Keratinocyte (primary cell): ENCODE measurements around the gene NGRN. TPM values are rescaled to one million over a fixed set of nuclear protein-coding genes. Genes with fewer than 3 reads are reported as not detected.
A peak's percentile ranks its signal among the peaks of the same experiment; 100 is the strongest.
"Not testable (repeated sequence)": the region's sequence is repeated elsewhere in the genome, so short reads cannot be mapped to it uniquely, and the experiment has no call there.

Experiments
- DNase-seq: peaks from one replicate; pipeline ENCODE4 v3.0.0-alpha.2; 2011; ENCODE audit warnings: low read depth, missing footprints, low spot score
- FAIRE-seq: peaks from 2 replicates; lab custom pipeline; 2011; peaks lifted over from hg19 to GRCh38; lab: Jason Lieb, UNC
- H2AFZ ChIP-seq: 2 replicates; pipeline ENCODE4 v1.6.0; 2012; ENCODE audit warnings: low read length, control low read depth, inconsistent platforms; ENCODE audit not compliant: control insufficient read depth
- H3K27ac ChIP-seq: 2 replicates; pipeline ENCODE4 v1.5.1; 2011; ENCODE audit warnings: low read length; ENCODE audit not compliant: control insufficient read depth, insufficient read depth
- H3K27me3 ChIP-seq: 3 replicates; pipeline ENCODE4 v1.6.0; 2011; ENCODE audit warnings: low read length; ENCODE audit not compliant: control insufficient read depth, insufficient read depth; ENCODE audit errors: extremely low read depth
- H3K36me3 ChIP-seq, 2 experiments: 2 replicates in 1 of 2; 3 replicates in 1 of 2; pipeline ENCODE4 v1.5.1; 2011; ENCODE audit warnings: low read length in 2 of 2, mild to moderate bottlenecking in 1 of 2; ENCODE audit not compliant: control insufficient read depth in 2 of 2, insufficient read depth in 2 of 2; ENCODE audit errors: extremely low read depth in 1 of 2
- H3K4me1 ChIP-seq: 3 replicates; pipeline ENCODE4 v1.5.1; 2011; ENCODE audit warnings: low read length; ENCODE audit not compliant: control insufficient read depth, insufficient read depth; ENCODE audit errors: extremely low read depth
- H3K4me2 ChIP-seq: 3 replicates; pipeline ENCODE4 v1.6.0; 2011; ENCODE audit warnings: low read depth, low read length; ENCODE audit not compliant: control insufficient read depth, insufficient read depth; ENCODE audit errors: extremely low read depth
- H3K4me3 ChIP-seq, 3 experiments: fragments of 200-600 bp in 1 of 3; sonication (generic) in 1 of 3; 2 replicates in 2 of 3; 3 replicates in 1 of 3; pipeline ENCODE4 v1.5.1; 2011 to 2016; ENCODE audit warnings: low read length in 3 of 3, mild to moderate bottlenecking in 3 of 3, control low read depth in 2 of 3, inconsistent platforms in 1 of 3, low read depth in 1 of 3, mixed read lengths in 1 of 3, mixed run types in 1 of 3, moderate library complexity in 1 of 3; ENCODE audit not compliant: control insufficient read depth in 2 of 3, insufficient read depth in 2 of 3; ENCODE audit errors: extremely low read depth in 1 of 3
- H3K79me2 ChIP-seq: 2 replicates; pipeline ENCODE4 v1.6.0; 2012; ENCODE audit warnings: low read length; ENCODE audit not compliant: control insufficient read depth, insufficient read depth
- H3K9ac ChIP-seq: 3 replicates; pipeline ENCODE4 v1.6.0; 2011; ENCODE audit warnings: low read length; ENCODE audit not compliant: control insufficient read depth, insufficient read depth; ENCODE audit errors: extremely low read depth
- H3K9me1 ChIP-seq: 3 replicates; pipeline ENCODE4 v1.6.0; 2011; ENCODE audit warnings: low read length; ENCODE audit not compliant: control insufficient read depth, insufficient read depth; ENCODE audit errors: extremely low read depth
- H3K9me3 ChIP-seq: 2 replicates; pipeline ENCODE4 v1.5.1; 2012; ENCODE audit warnings: low read depth, low read length; ENCODE audit not compliant: control insufficient read depth
- H4K20me1 ChIP-seq: 3 replicates; pipeline ENCODE4 v1.6.0; 2011; ENCODE audit warnings: low read length; ENCODE audit not compliant: control insufficient read depth, insufficient read depth; ENCODE audit errors: extremely low read depth
- CTCF ChIP-seq, 3 experiments: IDR thresholded peaks in 1 of 3; conservative IDR thresholded peaks in 1 of 3; optimal IDR thresholded peaks in 1 of 3; 2 replicates in 2 of 3; 3 replicates in 1 of 3; pipeline versions ENCODE3 to v1.5.1; 2011; ENCODE audit warnings: low read length in 3 of 3, mild to moderate bottlenecking in 3 of 3, moderate library complexity in 2 of 3, control low read depth in 1 of 3, inconsistent platforms in 1 of 3; ENCODE audit not compliant: insufficient read depth in 2 of 3; ENCODE audit errors: extremely low read depth in 1 of 3
- EZH2 ChIP-seq: IDR thresholded peaks from one replicate; pipeline ENCODE4 v1.6.1; 2012; ENCODE audit warnings: inconsistent platforms, mild to moderate bottlenecking, low read length, moderate library complexity
- dilution Hi-C: fragments of 300-500 bp; cut with MboI; formaldehyde crosslinking; loops from one replicate; pipeline ENCODE4 v1.7.0; 2020; ENCODE audit warnings: low sequenced_read_pairs; ENCODE audit not compliant: extremely low pct_ligation_motif_present
- polyA plus RNA-seq, 5 experiments: library from polyadenylated mRNA; depleted of rRNA in 3 of 5; stranded (reverse) in 3 of 5; stranded (forward) in 1 of 5; unstranded in 1 of 5; fragments of >200 nt; gene quantifications; 1 replicate in 1 of 5; 2 replicates in 3 of 5; 3 replicates in 1 of 5; pipeline versions ENCODE4 v1.2.1 to v1.2.3, GENCODE V29; 2011 to 2012; ENCODE audit warnings: missing spikeins in 2 of 5, low read depth in 1 of 5, low replicate concordance in 1 of 5

The NGRN gene
- polyA plus RNA-seq, 1 donor (not counting 4 experiments of a cell fraction or from before 2014, with no cell fraction given): 54.9 TPM

- peaks cover 3% of the 10 kb centered on the region for H4K20me1 ChIP-seq
- H3K9ac ChIP-seq: no peak overlapping the region
- H3K79me2 ChIP-seq: peaks cover 60% of the 10 kb centered on the region
- H2AFZ ChIP-seq: no peak overlapping the region
- H3K9me3 ChIP-seq: no peaks in the 10 kb centered on the region
- H3K27me3 ChIP-seq: no peaks in the 10 kb centered on the region
- H3K4me3 ChIP-seq: no peak overlapping the region
- no peak overlapping the region for H3K27ac ChIP-seq
- TF ChIP-seq CTCF (optimal IDR thresholded peaks at IDR 0.05 in 1 of 3, IDR thresholded peaks at IDR 0.05 in 1 of 3, conservative IDR thresholded peaks at IDR 0.05 in 1 of 3; ENCODE audit: extremely low read depth in 1 of 3, insufficient read depth in 2 of 3, low read length in 3 of 3) (no peak), EZH2 (no peak)
- peaks cover 16% of the 10 kb centered on the region for H3K4me1 ChIP-seq
- H3K36me3 ChIP-seq: peaks cover 13 to 34% of the 10 kb centered on the region in 2 experiments
- no peak overlapping the region for H3K4me2 ChIP-seq
- DNase-seq (no peak), FAIRE-seq (no peak)
- dilution Hi-C loops: no loop called here
- H3K9me1 ChIP-seq: peaks cover 5% of the 10 kb centered on the region
These were observed 5.2 kb downstream of the NGRN start for GRCh38 chr15:90270502-90271150.

- Histone ChIP-seq H3K9me1 (peaks cover 5% of the 10 kb centered on the region), H2AFZ (no peak overlapping the region), H3K27ac (no peak overlapping the region), H3K4me1 (peaks cover 14% of the 10 kb centered on the region), H3K4me3 (no peak overlapping the region), H3K9ac (no peak overlapping the region), H3K4me2 (no peak overlapping the region), H4K20me1 (peaks cover 3% of the 10 kb centered on the region), H3K27me3 (no peaks in the 10 kb centered on the region), H3K79me2 (peaks cover 51% of the 10 kb centered on the region), H3K9me3 (no peaks in the 10 kb centered on the region), H3K36me3 (peaks cover 13 to 33% of the 10 kb centered on the region in 2 experiments)
- DNase-seq (no peak), FAIRE-seq (peak; percentile 43)
- dilution Hi-C loops: no loop called here
- TF ChIP-seq CTCF (optimal IDR thresholded peaks at IDR 0.05 in 1 of 3, IDR thresholded peaks at IDR 0.05 in 1 of 3, conservative IDR thresholded peaks at IDR 0.05 in 1 of 3; ENCODE audit: extremely low read depth in 1 of 3, insufficient read depth in 2 of 3, low read length in 3 of 3): no peak
- TF ChIP-seq EZH2: no peak
These were observed 6.1 kb downstream of the NGRN start for GRCh38 chr15:90271459-90272166.

- H4K20me1 ChIP-seq, H3K36me3 ChIP-seq, H3K9ac ChIP-seq, H3K27me3 ChIP-seq, H3K9me3 ChIP-seq, H3K9me1 ChIP-seq, dilution Hi-C loops, H3K27ac ChIP-seq, H3K79me2 ChIP-seq, H3K4me2 ChIP-seq, FAIRE-seq, H3K4me3 ChIP-seq, DNase-seq, H2AFZ ChIP-seq, H3K4me1 ChIP-seq: not testable (repeated sequence)
These were observed 13.0 kb downstream of the NGRN start for GRCh38 chr15:90278467-90278866.
